DOHH2 (cell line): ENCODE data around the gene ZSWIM1.

ENCODE experiments used
- H3F3A ChIP-seq: fragments of 200-600 bp; sonication (generic), shearing (Covaris generic); 2 replicates; pipeline ENCODE4 v1.6.0; 2016; ENCODE audit warnings: antibody characterized with exemption, mild to moderate bottlenecking; ENCODE audit not compliant: control insufficient read depth, insufficient read depth
- H3K27ac ChIP-seq: fragments of 200-600 bp; sonication (generic); 2 replicates; pipeline ENCODE4 v1.5.1; 2014; ENCODE audit warnings: low read depth, mild to moderate bottlenecking, low read length, moderate library complexity
- H3K27me3 ChIP-seq: fragments of 200-600 bp; sonication (generic); 2 replicates; pipeline ENCODE4 v1.6.1; 2014; ENCODE audit warnings: mild to moderate bottlenecking, low read length, mixed read lengths; ENCODE audit not compliant: control insufficient read depth
- H3K36me3 ChIP-seq: fragments of 200-600 bp; sonication (generic); 2 replicates; pipeline ENCODE4 v1.6.1; 2014; ENCODE audit warnings: mild to moderate bottlenecking, low read length, moderate library complexity, mixed read lengths; ENCODE audit not compliant: control insufficient read depth
- H3K4me1 ChIP-seq: fragments of 200-600 bp; sonication (generic); 2 replicates; pipeline ENCODE4 v1.6.1; 2014; ENCODE audit warnings: mild to moderate bottlenecking, low read length, mixed read lengths; ENCODE audit not compliant: control insufficient read depth
- H3K4me2 ChIP-seq: fragments of 200-600 bp; sonication (generic); 2 replicates; pipeline ENCODE4 v1.6.0; 2014; ENCODE audit warnings: mild to moderate bottlenecking, low read length, moderate library complexity
- H3K4me3 ChIP-seq: fragments of 200-600 bp; sonication (generic); 2 replicates; pipeline ENCODE4 v1.5.1; 2014; ENCODE audit warnings: mild to moderate bottlenecking, low read length, mixed read lengths
- H3K79me2 ChIP-seq: fragments of 200-600 bp; sonication (generic); 2 replicates; pipeline ENCODE4 v1.6.1; 2014; ENCODE audit warnings: mild to moderate bottlenecking, low read length, mixed read lengths; ENCODE audit not compliant: control insufficient read depth
- H3K9me2 ChIP-seq: fragments of 200-600 bp; sonication (generic); replicated peaks from 2 replicates; pipeline ENCODE4 v1.6.1; 2014; ENCODE audit warnings: mild to moderate bottlenecking, low read length, mixed read lengths; ENCODE audit not compliant: control insufficient read depth
- H3K9me3 ChIP-seq: fragments of 200-600 bp; sonication (generic); 2 replicates; pipeline ENCODE4 v1.6.1; 2014; ENCODE audit warnings: antibody characterized with exemption, low read length, mixed read lengths; ENCODE audit not compliant: control insufficient read depth, insufficient read depth
- H4K20me1 ChIP-seq: fragments of 200-600 bp; sonication (generic); 2 replicates; pipeline ENCODE4 v1.6.0; 2014; ENCODE audit warnings: low read depth, mild to moderate bottlenecking, antibody characterized with exemption, low read length, moderate library complexity; ENCODE audit not compliant: control insufficient read depth, insufficient read depth
- CTCF ChIP-seq: fragments of 200-600 bp; sonication (generic); IDR thresholded peaks from one replicate; pipeline ENCODE4 v1.5.1; 2014; ENCODE audit warnings: antibody characterized with exemption, mild to moderate bottlenecking, low read depth, low read length; ENCODE audit not compliant: poor library complexity, severe bottlenecking
- EZH2phosphoT487 ChIP-seq: fragments of 200-600 bp; sonication (generic); IDR thresholded peaks from 2 replicates; pipeline ENCODE4 v1.6.1; 2017; ENCODE audit warnings: borderline replicate concordance, mild to moderate bottlenecking, antibody characterized with exemption, low read length, moderate library complexity, mixed read lengths

ZSWIM1 gene

GRCh38 chr20:45921337-45922189, 40.5 kb downstream of the ZSWIM1 start:
- no peaks in the 10 kb centered on the region for H3K9me3 ChIP-seq
- no peak overlapping the region for H3K4me2 ChIP-seq
- no peaks in the 10 kb centered on the region for H3F3A ChIP-seq
- no peaks in the 10 kb centered on the region for H3K36me3 ChIP-seq
- peaks cover 12% of the 10 kb centered on the region for H3K27me3 ChIP-seq
- no peak overlapping the region for H3K27ac ChIP-seq
- no peaks in the 10 kb centered on the region for H3K79me2 ChIP-seq
- H4K20me1 ChIP-seq: no peaks in the 10 kb centered on the region
- H3K4me3 ChIP-seq: no peak overlapping the region
- no peaks in the 10 kb centered on the region for H3K4me1 ChIP-seq
- TF ChIP-seq EZH2phosphoT487 (no peak), CTCF (no peak)
- H3K9me2 ChIP-seq: no peaks in the 10 kb centered on the region

- no peak overlapping the region for H3K4me2 ChIP-seq
- no peaks in the 10 kb centered on the region for H4K20me1 ChIP-seq
- no peak overlapping the region for H3K4me3 ChIP-seq
Measured at GRCh38 chr20:45924391-45925261, 43.6 kb downstream of the ZSWIM1 start.

GRCh38 chr20:45925821-45926506, 44.9 kb downstream of the ZSWIM1 start:
- no peaks in the 10 kb centered on the region for H3K79me2 ChIP-seq
- no peaks in the 10 kb centered on the region for H3K9me3 ChIP-seq
- no peak overlapping the region for H3K4me2 ChIP-seq
- H3K4me3 ChIP-seq: no peak overlapping the region
- no peaks in the 10 kb centered on the region for H3K4me1 ChIP-seq
- peaks cover 6% of the 10 kb centered on the region for H3K27me3 ChIP-seq
- H3K27ac ChIP-seq: no peak overlapping the region
- H4K20me1 ChIP-seq: no peaks in the 10 kb centered on the region
- no peaks in the 10 kb centered on the region for H3K36me3 ChIP-seq
- H3K9me2 ChIP-seq: no peaks in the 10 kb centered on the region
- TF ChIP-seq CTCF (no peak), EZH2phosphoT487 (no peak)
- H3F3A ChIP-seq: no peaks in the 10 kb centered on the region

More at GRCh38 chr20:45924391-45925261, 43.6 kb downstream of the ZSWIM1 start:
- Histone ChIP-seq H3K36me3 (no peaks in the 10 kb centered on the region), H3K79me2 (no peaks in the 10 kb centered on the region), H3K27me3 (peaks cover 9% of the 10 kb centered on the region), H3K9me2 (no peaks in the 10 kb centered on the region), H3K27ac (no peak overlapping the region), H3K9me3 (no peaks in the 10 kb centered on the region), H3K4me1 (no peaks in the 10 kb centered on the region), H3F3A (no peaks in the 10 kb centered on the region)
- TF ChIP-seq CTCF (no peak), EZH2phosphoT487 (no peak)
